T follicular helper cell (primary cell): Measurements from ENCODE around the gene GCNA.
"Not testable (repeated sequence)": the region's sequence is repeated elsewhere in the genome, so short reads cannot be mapped to it uniquely, and the experiment has no call there.

Source experiments
- DNase-seq: peaks from one replicate; pipeline ENCODE4 v3.0.0-alpha.2; 2020; ENCODE audit warnings: low read depth

The GCNA gene

GRCh38 chrX:71558920-71559319 lies 19.3 kb upstream of the GCNA start:
- no peak for DNase-seq

- DNase-seq: not testable (repeated sequence)
Observed at GRCh38 chrX:71559773-71560172, 18.5 kb upstream of the GCNA start.

- DNase-seq: no peak
Observed at GRCh38 chrX:71563921-71564320, 14.3 kb upstream of the GCNA start.

GRCh38 chrX:71565474-71566041 lies 12.7 kb upstream of the GCNA start:
- DNase-seq: no peak

GRCh38 chrX:71571390-71571789 lies 6.8 kb upstream of the GCNA start:
- DNase-seq: not testable (repeated sequence)

- DNase-seq: no peak
Observed at GRCh38 chrX:71573590-71573989, 4.6 kb upstream of the GCNA start.

GRCh38 chrX:71577682-71578081 lies 555 bp upstream of the GCNA start:
- DNase-seq: no peak

GRCh38 chrX:71579136-71579989 lies 1.1 kb downstream of the GCNA start:
- no peak for DNase-seq

- no peak for DNase-seq
Observed at GRCh38 chrX:71579990-71580380, 1.7 kb downstream of the GCNA start.

- no peak for DNase-seq
Observed at GRCh38 chrX:71581210-71581609, 3.0 kb downstream of the GCNA start.

- DNase-seq: no peak
Observed at GRCh38 chrX:71586929-71587328, 8.7 kb downstream of the GCNA start.

GRCh38 chrX:71593210-71593609 lies 15.0 kb downstream of the GCNA start:
- DNase-seq: not testable (repeated sequence)

- no peak for DNase-seq
Observed at GRCh38 chrX:71599965-71600364, 21.7 kb downstream of the GCNA start.

- no peak for DNase-seq
Observed at GRCh38 chrX:71603618-71604017, 25.4 kb downstream of the GCNA start.

GRCh38 chrX:71604141-71604540 lies 25.9 kb downstream of the GCNA start:
- no peak for DNase-seq

GRCh38 chrX:71604796-71605568 lies 26.7 kb downstream of the GCNA start:
- DNase-seq: no peak

- DNase-seq: no peak
Observed at GRCh38 chrX:71606536-71607216, 28.4 kb downstream of the GCNA start.

GRCh38 chrX:71607488-71607887 lies 29.3 kb downstream of the GCNA start:
- no peak for DNase-seq

- no peak for DNase-seq
Observed at GRCh38 chrX:71609095-71609750, 31.0 kb downstream of the GCNA start.

- DNase-seq: not testable (repeated sequence)
Observed at GRCh38 chrX:71611736-71612135, 33.5 kb downstream of the GCNA start.

- no peak for DNase-seq
Observed at GRCh38 chrX:71612256-71612655, 34.0 kb downstream of the GCNA start.

- no peak for DNase-seq
Observed at GRCh38 chrX:71615056-71615455, 36.8 kb downstream of the GCNA start.
